Epithelial cell of proximal tubule (primary cell): ENCODE measurements around the gene COL4A1. TPM values are rescaled to one million over a fixed set of nuclear protein-coding genes. Genes with fewer than 3 reads are reported as not detected.

ENCODE experiments used
- DNase-seq: peaks from one replicate; pipeline ENCODE4 v3.0.0-alpha.2; 2011; ENCODE audit warnings: low read depth
- H3K4me3 ChIP-seq: 2 replicates; pipeline ENCODE4 v1.5.1; 2011; ENCODE audit warnings: low read depth, mild to moderate bottlenecking, low read length
- total RNA-seq: library from RNA; depleted of rRNA; stranded (reverse); fragments of >200 nt; gene quantifications from 2 replicates; pipeline ENCODE4 v1.2.3, GENCODE V29; 2015
- TF ChIP-seq, protein P1 (sequence below): conservative IDR thresholded peaks from 2 replicates; pipeline ENCODE4 v1.5.1; 2012; ENCODE audit warnings: low read depth, mild to moderate bottlenecking, low read length

COL4A1 gene
- total RNA-seq, 1 donor from 2014 or later = 547 TPM

DNA sequence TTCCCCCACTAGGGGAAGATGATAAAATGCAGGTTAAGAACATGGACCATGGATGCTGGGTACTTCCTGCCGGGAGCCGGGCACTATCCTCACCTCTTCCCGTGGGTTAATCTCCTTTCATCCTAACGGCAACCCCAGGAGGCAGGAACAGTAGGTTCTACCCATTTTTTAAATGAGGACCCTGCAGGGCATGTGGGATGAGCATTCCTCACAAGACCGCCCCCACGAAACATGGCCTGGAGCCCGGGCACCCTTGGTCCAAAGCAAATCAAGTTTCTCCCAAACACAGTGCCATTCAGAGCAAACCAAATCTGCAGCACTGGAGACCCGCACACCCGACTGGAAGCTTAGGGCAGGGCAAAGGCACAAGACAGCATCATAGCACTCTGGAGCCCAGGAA, 35.5 kb upstream of the COL4A1 start:
- TF ChIP-seq, protein P1, sequence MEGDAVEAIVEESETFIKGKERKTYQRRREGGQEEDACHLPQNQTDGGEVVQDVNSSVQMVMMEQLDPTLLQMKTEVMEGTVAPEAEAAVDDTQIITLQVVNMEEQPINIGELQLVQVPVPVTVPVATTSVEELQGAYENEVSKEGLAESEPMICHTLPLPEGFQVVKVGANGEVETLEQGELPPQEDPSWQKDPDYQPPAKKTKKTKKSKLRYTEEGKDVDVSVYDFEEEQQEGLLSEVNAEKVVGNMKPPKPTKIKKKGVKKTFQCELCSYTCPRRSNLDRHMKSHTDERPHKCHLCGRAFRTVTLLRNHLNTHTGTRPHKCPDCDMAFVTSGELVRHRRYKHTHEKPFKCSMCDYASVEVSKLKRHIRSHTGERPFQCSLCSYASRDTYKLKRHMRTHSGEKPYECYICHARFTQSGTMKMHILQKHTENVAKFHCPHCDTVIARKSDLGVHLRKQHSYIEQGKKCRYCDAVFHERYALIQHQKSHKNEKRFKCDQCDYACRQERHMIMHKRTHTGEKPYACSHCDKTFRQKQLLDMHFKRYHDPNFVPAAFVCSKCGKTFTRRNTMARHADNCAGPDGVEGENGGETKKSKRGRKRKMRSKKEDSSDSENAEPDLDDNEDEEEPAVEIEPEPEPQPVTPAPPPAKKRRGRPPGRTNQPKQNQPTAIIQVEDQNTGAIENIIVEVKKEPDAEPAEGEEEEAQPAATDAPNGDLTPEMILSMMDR = no peak
- H3K4me3 ChIP-seq = no peak overlapping the region
- DNase-seq = no peak

DNA sequence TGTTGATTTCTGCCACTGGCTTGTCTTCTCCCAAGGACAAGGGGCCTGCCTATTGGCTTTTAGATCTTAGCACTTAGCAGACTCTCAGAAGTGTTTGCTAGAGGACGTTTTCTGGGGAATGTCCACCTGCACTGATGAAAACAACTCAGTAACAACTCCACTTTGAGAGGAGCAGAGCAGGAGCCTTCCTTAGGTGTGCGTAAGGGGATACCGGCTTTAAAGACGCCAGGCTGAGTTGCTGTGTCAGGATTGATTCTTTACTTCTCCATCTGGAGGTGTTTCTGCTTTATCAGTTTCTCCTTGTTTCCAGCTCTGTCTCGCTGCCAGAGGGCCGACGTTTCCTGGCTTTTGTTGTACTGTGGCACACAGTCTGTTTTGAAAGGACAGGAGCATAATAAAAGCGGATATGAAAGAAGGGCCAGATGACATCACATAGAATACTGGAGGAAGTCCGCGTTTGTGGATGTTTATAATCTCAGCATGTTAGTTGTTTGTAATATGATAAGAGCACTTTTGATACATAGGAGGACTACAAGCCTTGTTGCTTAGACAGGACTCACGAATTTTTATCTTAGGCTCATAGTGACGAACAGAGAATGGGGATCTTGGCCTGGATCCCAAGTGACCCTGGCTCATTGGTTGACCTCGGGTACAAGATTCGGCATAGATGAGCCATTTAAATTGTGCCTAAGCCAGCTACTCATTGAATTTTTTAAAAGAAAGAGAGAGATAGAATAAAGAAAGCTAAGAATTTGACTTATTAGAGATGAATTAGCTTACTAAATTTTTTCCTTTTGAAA, 34.7 kb upstream of the COL4A1 start:
- no peak overlapping the region for H3K4me3 ChIP-seq
- TF ChIP-seq, protein P1 = no peak
- no peak for DNase-seq

DNA sequence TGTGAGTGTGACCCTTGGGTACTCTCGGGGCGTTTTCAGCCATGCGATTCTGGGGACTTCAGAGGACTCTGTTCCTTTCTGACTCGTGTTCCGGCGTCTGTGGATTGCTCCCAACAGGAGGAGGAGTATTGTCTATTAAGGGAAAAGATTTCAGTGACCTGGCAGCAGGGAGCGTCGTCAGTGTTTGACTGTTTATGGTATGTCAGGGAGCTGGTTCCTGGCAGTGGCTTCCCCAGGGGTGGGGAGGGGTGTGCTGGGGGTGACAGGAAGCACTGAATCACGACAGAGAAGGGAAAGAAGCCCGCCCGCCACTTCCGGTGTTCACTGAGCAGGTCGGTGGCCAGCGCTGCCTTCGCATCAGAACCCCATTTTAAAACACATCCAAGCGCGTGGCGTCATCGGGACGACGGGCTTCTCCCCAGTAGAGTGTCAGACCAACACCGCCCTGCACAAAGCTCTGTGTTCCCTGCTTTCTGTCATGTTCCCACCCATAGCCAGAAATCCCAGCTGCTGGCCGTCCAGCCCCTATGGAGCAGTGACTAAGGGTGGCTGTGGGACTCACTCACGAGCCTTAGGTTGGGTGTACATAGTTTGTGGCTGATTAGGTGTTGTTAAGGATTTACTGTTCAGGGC, 34.0 kb upstream of the COL4A1 start:
- no peak overlapping the region for H3K4me3 ChIP-seq
- no peak for DNase-seq
- TF ChIP-seq, protein P1 = no peak

DNA sequence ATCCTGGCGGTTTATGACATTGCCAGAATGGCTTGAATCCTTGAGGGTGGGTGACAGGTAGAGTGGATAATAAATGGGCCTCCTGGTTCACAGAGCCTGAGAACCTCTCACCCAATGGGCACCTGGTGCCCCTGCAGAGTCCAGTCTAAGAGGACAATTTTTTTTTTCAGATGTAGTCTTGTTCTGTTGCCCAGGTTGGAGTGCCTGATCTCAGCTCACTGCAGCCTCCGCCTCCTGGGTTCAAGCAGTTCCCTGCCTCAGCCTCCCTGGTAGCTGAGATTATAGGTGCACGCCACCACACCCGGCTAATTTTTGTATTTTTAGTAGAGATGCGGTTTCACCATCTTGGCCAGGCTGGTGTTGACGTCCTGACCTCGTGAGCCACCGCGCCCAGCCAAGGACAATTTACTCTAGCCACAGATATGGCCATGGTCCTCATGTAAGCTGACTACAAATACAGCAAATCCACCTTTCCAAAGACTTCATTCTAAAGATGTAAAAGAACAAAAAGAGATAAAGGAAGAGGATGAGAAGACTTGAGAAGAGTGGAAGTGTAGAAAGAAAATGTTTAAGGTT, 33.1 kb upstream of the COL4A1 start:
- no peak overlapping the region for H3K4me3 ChIP-seq
- TF ChIP-seq, protein P1 = no peak

DNA sequence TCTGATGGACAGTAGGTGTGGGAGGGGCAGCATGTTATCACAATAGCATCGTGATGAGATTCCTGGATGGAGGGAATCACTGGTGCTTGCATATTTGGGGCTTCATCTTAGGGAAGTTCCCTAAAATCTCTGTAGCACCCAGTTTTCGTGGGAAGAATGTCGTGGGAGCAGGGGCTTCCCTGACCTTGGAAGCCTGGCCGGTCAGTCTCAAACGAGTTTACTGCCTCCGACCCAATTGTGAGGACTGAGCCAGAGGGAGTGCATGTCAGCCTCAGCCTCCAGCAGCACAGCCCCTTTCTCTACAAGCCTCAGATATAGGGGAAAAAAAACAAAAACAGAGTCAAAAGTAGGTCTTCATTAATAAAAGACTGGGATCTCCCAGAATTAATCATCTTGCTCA, 32.3 kb upstream of the COL4A1 start:
- no peak for DNase-seq
- H3K4me3 ChIP-seq = no peak overlapping the region
- TF ChIP-seq, protein P1 = no peak

More for the DNA sequence above, 33.1 kb upstream of the COL4A1 start:
- DNase-seq = no peak

DNA sequence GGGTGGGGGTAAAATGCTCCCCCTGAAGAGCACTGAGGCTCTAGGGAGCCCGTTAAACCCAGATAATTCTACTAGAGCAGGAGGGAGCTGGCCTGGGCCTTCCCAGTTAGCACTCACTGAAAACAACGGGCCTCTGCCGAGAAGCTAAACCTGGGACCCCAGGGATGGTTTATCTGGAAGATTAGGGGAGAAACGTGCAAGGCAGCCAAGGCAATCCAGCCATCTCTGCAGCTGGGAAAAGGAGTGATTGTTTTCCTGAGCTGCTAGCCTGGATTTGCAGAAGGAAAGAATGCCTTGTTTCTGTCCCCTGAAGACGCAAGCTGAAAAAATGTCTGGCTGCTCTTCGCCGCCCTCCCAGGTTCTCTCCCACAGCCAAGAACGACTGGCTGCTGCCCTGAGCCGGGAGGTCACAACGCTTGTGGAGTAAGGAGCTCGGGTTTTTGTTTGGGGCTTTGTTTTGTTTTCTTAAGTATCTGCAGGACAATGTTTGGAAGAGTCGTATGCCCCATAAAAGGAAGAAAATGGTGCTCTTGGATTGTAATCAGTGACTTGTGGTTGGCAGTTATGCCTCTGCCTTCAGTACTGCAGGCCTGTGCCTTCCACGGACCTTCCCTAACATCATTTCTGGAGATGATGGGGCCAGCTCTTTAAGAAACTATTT, 31.6 kb upstream of the COL4A1 start:
- H3K4me3 ChIP-seq = no peak overlapping the region
- TF ChIP-seq, protein P1 = no peak
- no peak for DNase-seq
